ENCODE results near the gene TRAPPC3.

DNA sequence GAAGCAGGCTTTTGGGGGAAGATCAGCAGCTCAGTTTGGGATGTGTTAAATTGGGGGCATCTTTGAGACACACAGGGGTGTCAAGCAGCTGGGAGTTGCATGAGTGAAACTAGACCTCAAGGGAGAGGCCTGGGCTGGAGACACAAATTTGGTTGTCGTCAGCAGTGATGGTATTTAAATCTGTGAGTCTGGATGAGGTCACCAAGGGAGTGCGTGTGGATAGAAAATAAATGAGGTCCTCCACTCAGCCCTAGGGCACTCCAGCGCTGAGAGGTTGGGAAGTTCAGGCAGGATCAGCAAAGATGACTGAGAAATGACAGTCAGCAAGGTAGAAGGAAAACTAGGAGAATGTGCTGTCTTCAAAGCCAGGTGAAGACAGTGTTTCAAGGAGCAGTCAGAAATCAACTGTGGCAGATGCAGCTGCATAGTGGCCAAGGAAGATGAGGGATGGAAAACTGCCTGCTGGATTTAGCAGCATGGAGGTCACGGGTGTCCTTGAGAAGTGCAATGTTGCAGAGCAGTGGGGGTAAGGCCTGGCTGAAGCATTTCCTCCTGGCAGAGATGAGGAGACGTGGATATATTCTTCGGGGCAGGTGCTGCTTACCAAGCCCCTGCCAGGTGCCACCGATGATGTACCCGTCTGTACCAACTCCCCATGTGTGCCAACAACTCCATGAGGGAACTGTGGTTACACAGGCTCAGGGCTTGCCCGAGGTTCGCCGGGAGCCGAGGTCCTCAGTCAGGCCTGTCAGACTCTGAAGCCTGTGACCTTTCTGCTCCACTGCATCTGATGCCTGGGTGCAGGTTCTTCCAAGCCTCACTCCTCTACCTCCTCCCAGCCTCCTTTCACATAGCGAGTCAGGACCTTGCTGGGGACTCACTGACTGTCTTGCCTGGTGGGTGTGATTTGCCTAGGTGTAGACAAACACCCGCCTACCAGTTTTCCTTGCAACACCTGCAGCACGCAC is 17.9 kb upstream of the TRAPPC3 start:
- TF ChIP-seq, protein P1, sequence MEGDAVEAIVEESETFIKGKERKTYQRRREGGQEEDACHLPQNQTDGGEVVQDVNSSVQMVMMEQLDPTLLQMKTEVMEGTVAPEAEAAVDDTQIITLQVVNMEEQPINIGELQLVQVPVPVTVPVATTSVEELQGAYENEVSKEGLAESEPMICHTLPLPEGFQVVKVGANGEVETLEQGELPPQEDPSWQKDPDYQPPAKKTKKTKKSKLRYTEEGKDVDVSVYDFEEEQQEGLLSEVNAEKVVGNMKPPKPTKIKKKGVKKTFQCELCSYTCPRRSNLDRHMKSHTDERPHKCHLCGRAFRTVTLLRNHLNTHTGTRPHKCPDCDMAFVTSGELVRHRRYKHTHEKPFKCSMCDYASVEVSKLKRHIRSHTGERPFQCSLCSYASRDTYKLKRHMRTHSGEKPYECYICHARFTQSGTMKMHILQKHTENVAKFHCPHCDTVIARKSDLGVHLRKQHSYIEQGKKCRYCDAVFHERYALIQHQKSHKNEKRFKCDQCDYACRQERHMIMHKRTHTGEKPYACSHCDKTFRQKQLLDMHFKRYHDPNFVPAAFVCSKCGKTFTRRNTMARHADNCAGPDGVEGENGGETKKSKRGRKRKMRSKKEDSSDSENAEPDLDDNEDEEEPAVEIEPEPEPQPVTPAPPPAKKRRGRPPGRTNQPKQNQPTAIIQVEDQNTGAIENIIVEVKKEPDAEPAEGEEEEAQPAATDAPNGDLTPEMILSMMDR (IDR thresholded peaks at IDR 0.05; ENCODE audit: insufficient read depth, low read length, poor library complexity, severe bottlenecking), result no peak
- TF ChIP-seq EZH2phosphoT487 (conservative IDR thresholded peaks at IDR 0.05; ENCODE audit: low read length), result no peak

Data from SU-DHL-6 (cell line).